Measurements from ENCODE around the gene ENAH.

GRCh38 chr1:225450491-225451191 is 202.3 kb downstream of the ENAH start:
- TF ChIP-seq CTCF (conservative IDR thresholded peaks at IDR 0.05; ENCODE audit: low read length): no peak
- TF ChIP-seq EZH2phosphoT487 (IDR thresholded peaks at IDR 0.05; ENCODE audit: borderline replicate concordance): no peak
